HT1080 (cell line): ENCODE data around the gene PLB1. TPM values are rescaled to one million over a fixed set of nuclear protein-coding genes. Genes with fewer than 3 reads are reported as not detected.

ENCODE experiments used
- DNase-seq: peaks from one replicate; pipeline ENCODE4 v3.0.0-alpha.2; 2015; ENCODE audit warnings: low read depth
- total RNA-seq: library from RNA; depleted of rRNA; stranded (reverse); fragments of >200 nt; shearing (Covaris generic); gene quantifications from 2 replicates; pipeline ENCODE4 v1.2.3, GENCODE V29; 2014

The PLB1 gene
- total RNA-seq, 1 experiment from 2014 or later, result 1.8 TPM

DNA sequence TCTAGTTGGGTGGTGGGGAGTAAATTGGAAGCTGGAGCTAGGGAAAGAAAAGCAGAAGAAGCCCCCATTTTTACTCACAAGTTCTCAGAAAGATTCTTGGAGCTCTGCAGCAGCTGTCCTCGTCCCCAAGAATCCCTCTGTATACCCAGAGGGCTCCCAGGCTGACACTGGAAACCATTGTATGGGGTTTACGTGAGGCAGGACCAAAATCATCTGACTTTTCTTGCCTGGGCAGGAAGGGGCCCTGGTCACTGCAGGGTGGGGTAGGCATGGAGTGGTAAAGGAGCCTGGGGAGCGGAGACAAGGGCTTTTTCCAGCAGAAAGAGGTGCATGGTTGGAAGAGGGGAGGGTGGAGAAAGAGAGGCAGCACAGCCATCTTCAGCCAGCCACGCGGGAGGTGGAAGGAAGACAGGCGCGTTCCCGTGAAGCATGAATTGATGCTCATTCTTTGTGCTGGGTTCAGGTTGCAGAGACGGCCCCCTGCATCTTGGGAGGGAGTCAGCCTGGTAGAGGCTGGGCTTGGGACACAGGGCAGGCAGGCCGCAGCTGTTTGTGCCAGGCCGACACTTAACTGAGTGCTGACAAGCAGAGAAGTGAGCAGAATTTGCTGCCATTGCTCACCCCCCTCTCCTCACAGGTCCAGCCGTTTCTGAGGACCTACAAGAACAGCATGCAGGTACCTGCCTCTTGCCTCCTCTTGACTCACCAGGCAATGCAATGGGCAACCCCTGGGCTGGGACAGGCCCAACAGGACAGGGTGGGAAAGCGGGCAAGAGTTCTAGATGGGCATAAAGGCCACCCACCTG is 94.8 kb downstream of the PLB1 start:
- DNase-seq, result no peak

DNA sequence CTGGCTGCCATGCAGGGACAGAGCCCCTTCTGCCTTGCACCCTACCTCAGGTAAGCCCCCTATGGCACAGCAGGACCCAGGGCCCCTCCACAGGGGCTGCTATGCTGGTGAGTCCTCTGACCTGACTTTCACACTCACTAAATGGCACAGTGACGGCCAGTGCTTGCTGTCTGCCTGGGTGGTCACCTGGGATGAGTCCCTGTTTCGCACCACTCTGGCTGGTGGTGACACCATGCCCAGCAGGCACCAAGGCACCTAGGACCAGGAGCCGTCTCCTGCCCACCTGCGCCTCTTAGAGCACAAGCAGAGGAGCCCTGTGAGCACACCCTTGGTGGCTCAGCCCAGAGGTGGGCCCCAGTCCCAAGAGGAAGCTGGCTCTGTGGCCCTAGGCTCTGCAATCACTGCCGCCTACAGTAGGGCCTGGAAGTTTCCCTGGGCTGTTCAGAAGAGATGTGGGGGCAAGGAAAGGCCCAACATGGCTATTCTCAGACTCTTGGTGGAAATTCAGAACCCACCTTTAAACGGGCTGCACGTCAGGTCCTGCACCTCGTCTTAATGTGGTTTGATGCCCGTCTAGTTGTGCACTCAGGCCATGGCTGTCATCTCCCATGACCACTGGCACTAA is 96.0 kb downstream of the PLB1 start:
- no peak for DNase-seq

GRCh38 chr2:28592481-28592880 is 96.6 kb downstream of the PLB1 start:
- no peak for DNase-seq

DNA sequence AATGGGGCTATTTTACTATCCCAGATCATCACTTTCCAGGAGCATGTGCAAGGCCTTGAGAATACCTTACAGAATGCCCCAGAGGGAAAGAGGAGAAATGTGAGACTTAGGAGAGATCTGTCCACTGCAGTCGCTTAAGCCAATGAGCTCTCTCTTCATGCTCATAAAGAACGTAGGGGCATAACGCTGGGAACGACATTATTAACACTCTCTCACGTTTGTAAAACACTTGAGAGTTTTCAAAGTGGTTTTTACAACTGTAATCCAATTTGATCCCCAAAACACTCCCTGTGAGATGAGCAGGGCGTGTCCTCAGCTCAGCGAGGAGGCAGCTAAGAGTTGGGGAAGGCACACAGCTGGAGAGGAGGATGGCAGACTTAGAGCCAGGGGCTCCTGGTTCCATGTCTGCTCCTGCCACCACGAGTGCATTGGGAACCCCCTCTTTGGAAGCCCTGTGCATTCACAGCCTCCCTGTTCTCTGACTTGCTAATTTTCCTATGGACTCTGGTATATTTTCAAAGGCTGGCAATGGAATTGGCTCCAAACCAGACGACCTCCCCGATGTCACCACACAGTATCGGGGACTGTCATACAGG is 97.4 kb downstream of the PLB1 start:
- DNase-seq, result no peak

DNA sequence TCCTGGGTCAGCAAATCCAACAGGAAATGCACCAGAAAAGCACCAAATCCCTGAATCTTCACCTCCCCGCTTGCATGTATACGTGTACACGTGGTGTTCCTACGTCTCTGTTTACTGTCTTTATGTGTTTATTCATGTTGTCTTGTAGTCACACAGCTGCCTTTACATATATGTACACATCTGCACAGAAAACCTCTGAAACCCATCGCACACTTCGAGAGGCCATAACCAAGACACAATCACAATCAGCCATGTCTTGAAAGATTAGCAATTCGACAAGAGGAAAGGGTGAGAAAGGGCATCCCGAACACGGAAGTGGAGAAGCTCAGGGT is 98.1 kb downstream of the PLB1 start:
- no peak for DNase-seq

- peak; percentile 91 for DNase-seq
These were observed 98.7 kb downstream of the PLB1 start for GRCh38 chr2:28594332-28595108.

DNA sequence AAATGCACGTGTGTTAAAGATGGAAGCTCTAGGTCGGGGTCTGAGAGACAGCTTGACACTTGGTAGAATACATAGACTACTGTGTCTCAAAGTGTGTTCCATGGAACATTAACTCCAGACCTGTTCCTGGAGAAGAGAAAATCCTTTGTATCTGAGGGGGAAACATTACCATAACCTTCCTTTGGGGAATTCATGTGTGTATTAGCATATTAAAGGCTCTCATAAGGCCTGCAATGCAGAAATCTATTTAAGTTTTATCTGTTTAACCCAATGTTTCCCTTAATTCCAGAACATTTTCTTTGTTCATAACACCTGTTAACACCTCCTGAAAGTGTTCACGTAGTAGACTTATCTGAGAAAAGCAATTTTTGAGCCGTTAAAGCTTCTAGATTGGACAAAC is 99.5 kb downstream of the PLB1 start:
- DNase-seq, result no peak

- DNase-seq, result no peak
These were observed 102.6 kb downstream of the PLB1 start for GRCh38 chr2:28598484-28598883.

- no peak for DNase-seq
These were observed 104.3 kb downstream of the PLB1 start for GRCh38 chr2:28600181-28600580.

GRCh38 chr2:28601616-28602015 is 105.8 kb downstream of the PLB1 start:
- no peak for DNase-seq

DNA sequence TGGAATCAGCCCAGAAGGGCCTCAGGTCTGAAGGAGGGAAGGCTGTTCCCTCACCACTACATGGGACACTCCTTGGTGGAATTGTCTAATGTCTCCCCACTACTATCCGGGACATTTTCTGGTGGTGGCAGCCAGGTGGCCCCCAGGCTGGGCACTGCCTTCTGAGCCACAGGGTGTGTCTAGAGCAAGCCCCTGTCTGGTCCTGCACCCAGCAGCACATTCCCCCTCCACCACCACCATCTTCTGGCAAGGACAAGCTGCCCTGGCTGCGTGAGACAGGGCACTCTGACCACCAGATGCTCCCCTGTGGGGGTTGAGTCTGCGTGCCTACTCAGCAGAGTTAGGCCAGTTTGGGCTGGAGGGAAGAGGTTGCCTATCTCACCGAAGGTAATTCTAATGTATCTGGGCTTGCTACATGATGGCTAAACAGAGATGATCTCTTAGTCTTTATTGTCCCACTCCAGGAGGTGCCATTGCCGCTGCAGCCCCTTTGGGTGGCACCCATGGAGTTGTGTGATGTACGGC is 106.3 kb downstream of the PLB1 start:
- DNase-seq, result no peak

- DNase-seq, result no peak
These were observed 107.1 kb downstream of the PLB1 start for GRCh38 chr2:28602751-28603639.

DNA sequence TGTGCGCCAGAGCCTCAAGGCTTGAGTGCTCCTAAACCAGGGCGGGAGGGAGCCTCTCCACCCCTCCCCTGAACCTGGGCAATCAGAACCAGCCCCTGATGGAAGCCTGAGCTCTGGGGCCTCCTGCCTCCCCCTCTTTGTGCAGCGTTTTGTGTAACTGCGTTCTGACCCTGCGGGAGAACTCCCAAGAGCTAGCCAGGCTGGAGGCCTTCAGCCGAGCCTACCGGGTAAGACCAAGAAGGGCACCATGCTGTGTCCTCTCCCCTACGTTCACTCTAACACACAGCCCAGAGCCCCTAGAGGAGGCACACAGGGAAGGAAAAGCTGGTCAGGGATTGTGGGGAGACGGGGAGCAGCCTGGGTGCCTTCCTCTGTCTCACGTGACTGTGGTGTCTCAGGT is 108.0 kb downstream of the PLB1 start:
- DNase-seq, result no peak

DNA sequence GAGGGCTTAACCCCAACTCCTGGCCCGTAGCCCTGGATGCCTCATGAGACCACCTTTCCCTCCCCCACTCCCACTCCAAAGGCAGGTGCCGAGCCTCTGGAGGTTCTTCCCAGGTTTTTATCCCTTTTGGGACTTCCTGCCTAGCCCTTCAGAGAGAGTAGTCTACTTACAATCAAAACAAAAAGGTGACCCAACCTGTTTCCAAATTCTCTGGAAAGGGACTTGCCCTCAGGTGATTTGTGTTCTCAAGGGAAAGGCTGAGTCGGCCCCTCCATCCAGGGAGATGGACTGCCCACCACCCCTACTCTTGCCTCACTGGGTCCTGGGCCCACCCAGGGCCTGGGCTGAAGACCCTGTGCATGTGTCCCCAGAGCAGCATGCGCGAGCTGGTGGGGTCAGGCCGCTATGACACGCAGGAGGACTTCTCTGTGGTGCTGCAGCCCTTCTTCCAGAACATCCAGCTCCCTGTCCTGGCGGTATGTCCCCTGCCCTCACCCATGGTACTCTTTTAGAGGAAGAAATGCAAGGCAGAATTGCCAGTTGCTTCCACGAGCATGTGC is 108.5 kb downstream of the PLB1 start:
- DNase-seq, result no peak

GRCh38 chr2:28606986-28607441 is 111.2 kb downstream of the PLB1 start:
- DNase-seq, result peak; percentile 30

DNA sequence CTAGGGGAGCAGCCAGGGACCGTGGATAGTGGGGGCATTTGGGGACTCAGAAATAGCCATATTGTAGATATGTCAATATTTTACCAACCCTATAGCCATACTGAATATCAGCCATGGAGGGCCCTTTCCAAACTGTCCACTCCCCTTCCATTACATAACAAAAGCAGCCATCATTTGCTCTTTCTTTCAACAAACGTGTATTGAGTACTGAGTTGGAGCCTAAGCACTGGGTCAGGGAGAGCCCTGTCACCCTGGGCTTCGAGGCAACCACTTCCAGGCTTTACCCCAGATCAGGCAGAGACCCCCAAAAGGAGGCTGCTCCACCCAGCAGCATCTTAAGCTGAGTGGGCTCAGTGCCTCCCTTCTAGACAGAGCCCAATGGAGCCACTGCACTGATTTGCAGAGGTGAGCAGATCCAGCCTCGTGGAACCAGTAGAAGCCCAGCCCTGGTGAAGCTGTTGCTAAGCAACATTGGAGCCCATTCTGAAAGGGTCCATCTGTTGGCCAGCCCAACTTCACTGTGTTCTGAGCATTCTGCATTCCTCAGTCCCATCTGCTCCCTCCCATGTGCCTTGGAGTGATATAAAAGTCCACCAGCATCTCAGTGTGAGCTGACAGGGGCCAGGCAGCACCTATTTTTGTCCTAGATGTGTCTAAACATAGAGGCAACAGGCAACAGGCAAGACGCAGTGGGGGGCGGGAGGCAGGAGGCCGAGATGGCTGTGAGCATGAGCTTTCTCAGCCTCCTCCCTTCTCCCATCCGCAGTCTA is 112.1 kb downstream of the PLB1 start:
- no peak for DNase-seq

DNA sequence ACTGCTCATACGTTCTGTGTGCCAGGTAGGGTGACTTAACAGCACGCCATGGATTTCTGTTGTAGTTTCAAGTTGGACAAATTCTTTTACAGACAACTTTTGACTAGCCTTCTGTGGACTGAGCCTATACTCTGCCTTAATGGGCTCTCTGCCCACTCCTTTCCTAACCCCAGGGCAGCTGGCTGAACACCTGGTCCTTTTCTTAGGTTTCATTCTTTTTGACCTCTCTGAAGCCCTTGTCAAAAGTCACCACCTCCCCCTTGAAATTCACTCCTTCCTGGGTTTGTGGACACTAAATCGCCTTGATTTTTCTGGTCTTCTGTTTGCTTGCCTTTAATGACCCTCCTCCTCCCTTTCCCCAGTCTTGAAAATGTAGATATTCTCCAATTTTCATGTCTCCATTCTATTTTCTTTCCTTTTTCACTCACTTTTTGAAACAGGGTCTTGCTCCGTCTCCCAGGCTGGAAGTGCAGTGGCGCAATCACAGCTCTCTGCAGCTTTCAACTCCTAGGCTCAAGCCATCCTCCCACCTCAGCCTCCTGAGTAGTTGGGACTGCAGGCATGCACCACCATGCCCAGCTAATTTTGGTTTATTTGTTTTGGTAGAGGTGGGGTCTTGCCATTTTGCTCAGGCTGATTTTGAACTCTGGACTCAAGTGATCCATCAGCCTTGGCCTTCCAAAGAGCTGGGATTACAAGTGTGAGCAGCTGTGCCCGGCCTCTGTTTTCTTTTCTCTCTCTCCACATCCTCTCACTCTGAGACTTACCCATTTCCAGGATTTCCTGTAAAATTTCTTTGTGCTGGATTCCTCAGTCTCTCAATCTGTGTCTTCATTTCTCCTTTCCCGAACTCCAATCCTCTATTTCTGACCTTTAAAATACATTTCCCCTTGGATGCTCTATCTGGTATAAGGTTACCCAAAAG is 112.9 kb downstream of the PLB1 start:
- no peak for DNase-seq

- peak; percentile 99 for DNase-seq
These were observed 114.8 kb downstream of the PLB1 start for GRCh38 chr2:28610583-28611201.
